GM21576 (cell line): ENCODE measurements around the gene ZNF526.

ENCODE experiments used
- ATAC-seq: cut with Tn5 transposase; IDR thresholded peaks from one replicate; pipeline ENCODE4 v1.9.1; 2021; ENCODE audit warnings: mild to moderate bottlenecking, moderate library complexity; ENCODE audit not compliant: unreplicated experiment

ZNF526 gene

DNA sequence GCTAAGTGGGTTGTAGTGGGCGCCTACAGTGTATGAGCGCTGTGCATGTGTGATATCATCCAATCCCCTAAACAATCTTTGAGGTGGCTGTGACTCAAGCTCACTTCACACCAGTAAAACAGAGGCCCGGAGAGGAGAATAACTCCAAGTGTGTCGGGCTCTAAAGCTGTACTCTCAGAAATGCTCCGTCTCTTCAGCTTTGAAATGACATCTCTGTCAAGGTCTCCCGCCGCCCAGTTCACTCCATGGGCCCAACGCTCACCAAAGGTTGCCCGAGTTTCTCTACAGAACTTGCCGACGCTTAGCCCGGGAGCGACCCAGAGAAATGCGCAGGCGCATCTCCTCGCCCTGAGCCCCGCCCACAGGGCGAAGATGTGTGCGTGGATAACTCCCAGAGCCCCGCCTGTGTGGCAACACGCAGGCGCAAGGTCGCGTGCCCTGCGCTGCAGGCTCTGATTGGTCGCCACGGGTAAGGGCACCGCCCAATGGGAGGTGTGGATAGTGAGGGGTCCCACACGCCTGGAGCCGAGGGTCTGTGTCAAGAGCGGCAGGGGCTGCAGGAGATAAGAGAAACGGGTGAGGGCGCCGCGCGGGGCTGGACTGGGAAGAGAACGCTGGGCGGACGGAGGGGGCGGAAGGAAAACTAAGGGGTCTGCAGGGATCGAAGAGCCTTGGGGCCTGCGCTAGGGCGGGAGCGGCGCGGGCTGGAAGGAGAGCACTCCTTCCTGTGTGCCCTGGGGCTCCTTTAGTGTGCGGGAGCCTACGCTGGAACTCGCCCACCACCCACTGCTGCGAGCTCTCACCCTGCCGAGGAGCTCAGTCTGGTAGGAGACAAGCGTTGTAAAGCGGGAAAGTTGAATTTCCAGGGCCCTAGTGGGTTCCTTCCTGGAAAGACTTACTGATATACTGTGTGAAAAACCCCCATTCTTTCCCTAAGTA lies at the start of gene ZNF526:
TSS of gene ZNF526 (plus strand) at position 501 of the 939 bp plus-strand sequence. CDS start 4,092 bp downstream, outside the sequence.
- ATAC-seq: peak; percentile 67

- ATAC-seq: no peak
Observed at GRCh38 chr19:42170715-42171114, 49.4 kb upstream of the ZNF526 start.

DNA sequence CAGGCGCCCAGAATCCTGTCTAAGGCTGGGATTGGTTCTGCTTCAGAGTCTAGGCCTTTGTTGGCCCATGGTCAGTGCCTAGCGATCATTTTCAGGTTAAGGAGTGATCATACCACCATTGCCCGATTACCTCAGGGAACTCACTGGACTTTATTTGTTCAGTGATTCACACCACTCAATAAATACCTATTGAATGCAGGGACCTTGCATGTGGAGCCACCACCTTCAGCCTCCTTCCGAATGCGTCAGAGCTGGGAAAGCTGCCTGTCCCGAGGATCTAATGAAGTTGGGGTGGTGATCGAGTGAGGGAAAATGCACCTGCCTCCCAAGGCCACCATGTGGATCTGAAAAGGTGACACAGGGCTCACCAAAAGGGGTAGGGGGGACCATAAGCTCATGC lies 47.9 kb upstream of the ZNF526 start:
- ATAC-seq: no peak

DNA sequence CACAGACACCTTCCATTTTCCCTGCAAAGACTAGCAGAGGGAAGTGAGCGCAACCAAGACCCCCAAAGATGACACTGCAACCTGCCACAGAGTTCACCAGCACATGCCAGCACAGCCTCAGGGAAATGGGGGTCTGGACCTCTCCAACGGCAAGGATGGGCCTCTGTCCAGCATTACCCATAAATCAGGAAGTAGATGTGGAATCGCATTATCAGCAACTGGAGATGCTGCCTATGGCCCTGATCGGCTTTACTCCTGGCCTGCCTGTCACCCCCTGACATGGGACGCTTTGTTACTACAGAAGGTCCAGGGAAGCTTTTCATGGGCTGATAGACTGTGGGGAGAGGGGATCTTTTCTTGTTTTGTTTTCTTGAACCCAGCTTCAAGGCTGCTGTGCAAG lies 46.4 kb upstream of the ZNF526 start:
- ATAC-seq: no peak

DNA sequence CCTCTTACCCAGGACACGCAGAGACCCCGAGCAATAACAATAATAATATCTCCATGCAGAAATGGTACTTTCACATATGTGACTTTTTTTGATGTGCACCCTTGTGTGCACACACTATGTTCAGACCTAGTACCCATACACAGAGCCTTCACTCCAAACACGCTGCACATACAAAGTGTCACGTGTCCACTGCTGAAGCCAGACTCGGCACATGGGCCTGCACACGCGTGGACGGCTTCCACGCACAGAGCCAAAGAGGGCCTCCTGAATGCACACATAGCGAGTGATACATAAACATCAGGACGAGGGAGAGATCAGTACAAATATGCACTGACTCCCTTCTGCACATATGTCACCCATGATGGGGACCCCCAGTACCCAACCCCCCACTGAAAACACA lies 45.9 kb upstream of the ZNF526 start:
- no peak for ATAC-seq

GRCh38 chr19:42174958-42175734 lies 45.0 kb upstream of the ZNF526 start:
- no peak for ATAC-seq

- no peak for ATAC-seq
Observed at GRCh38 chr19:42175952-42176648, 44.0 kb upstream of the ZNF526 start.

DNA sequence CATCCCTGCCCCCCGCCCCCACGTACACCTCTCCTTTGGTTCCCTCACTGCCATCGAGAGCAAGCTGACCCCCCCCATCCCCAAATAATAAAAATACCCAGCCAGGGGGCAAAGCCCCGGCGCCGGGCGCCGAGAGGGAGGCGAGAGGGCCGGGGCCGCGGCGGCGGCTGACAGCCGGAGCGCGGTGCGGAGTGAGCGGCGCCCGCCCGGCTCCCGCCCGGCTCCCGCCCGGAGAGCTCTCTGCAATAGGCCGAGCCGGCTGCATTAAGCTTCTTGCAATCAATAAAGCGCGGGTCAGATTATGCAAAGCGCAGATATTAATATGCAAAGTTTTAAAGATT lies 43.5 kb upstream of the ZNF526 start:
- no peak for ATAC-seq

DNA sequence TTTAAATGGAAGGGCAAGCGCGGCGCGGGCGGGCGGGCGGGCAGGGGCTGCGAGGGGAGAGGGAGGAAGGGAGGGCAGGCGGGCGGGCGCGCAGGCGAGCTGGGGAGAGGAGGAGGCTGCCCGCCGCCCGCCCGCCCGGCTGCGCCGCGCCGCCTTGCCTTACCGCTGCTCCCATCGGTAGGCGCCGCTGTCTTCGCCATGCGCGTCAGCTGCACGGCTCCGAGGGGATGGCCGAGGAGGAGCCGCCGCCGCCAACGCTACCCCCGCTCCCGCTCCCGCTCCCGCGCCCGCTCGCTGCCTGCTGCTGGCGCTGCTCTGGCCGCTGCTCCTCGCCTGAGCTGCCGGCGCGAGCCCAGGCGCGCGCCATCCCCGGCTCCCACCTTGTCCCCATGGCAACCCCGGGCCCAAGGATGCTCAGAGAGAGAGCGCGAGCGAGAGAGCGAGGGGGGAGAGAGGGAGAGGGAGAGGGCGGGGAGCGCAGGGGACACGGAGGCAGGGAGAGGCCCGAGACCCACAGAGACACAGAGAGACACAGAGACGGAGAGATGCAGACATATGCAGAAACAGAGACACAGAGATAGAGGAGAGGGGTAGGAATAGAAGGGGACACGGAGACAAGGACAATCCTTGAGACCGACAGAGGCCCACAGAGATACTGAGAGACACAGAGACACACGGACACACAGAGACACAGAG lies 43.0 kb upstream of the ZNF526 start:
- ATAC-seq: no peak

- no peak for ATAC-seq
Observed at GRCh38 chr19:42177686-42178019, 42.5 kb upstream of the ZNF526 start.

DNA sequence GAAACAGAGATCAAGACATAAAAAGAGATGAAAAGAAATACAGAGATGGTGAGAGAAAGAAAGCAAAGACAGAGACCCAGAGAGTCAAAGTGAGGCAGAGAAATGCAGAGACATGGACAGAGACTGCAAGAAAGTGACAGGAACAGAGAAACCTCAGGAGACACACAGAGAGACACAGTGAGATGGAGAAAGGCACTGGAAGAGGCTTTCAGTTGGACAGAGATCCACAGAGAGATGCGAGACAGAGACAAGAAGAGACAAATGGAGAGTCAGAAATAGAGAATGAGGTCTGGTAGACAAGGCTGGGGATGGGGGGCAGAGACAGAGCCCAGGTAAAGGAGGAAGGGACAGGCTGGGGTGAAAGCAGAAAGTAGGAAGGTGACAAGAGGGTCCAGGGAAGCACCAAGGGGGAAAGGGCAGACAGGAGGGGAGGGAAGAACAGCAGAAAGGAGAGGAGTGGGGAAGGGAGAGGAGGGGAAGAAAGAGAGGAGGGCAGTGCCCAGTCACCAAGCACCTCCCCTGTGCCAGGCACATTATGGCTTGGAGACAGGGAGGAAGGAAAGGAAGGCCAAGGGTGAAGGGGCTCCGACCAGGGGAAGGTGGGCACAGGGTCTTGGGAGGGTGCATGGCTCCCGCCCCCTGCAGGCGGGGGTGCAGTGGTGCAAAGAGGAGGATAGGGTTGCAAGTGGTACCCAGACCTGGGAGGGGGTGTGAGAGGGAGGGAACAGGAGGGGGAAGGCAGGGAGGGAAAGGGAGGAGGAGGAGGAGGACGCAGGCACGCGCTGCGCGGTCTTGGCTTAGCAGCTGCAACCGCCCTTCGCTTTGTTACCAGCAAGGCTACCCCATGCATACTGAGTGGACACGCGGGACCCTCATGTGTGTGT lies 41.1 kb upstream of the ZNF526 start:
- ATAC-seq: no peak

DNA sequence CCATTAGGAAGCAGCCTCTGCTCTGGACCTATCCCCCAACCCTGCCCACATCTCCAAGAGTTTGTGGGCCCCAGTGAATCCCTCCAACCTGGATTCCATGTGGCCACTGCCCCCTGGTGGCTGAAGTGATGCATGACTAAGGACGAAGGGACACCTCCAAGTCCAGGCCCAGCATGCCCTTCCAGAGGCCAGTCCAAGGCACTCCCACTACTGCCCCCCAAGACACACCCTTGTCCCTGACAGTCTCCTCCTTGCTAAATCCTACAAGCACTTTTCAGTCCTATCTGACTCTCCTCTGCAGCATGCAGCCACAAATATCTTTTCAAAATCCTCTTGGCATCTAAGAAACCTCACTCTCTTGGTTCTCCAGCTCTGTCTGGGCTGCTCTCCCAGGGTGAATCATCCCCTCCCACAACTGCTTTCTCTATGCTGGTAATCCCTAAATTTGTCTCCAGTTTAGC lies 35.7 kb upstream of the ZNF526 start:
- ATAC-seq: no peak

DNA sequence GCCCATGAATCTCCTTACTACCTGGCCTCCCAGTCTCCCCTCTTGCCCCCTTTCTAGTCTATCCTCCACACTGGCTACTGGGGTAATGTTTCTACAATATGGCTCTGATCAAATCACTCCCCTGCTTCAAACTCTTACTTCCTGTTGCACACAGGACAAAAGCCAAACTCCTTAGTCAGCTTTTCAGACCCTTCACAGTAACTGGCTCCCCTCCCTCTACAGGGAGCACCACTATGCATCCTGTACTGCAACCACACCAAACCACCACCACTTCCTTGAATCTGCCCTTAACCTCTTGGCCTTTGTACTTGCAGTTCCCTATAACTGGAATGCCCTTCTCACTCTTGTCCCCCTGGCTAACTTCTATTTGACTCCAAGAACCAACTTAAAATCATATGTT lies 34.8 kb upstream of the ZNF526 start:
- no peak for ATAC-seq

DNA sequence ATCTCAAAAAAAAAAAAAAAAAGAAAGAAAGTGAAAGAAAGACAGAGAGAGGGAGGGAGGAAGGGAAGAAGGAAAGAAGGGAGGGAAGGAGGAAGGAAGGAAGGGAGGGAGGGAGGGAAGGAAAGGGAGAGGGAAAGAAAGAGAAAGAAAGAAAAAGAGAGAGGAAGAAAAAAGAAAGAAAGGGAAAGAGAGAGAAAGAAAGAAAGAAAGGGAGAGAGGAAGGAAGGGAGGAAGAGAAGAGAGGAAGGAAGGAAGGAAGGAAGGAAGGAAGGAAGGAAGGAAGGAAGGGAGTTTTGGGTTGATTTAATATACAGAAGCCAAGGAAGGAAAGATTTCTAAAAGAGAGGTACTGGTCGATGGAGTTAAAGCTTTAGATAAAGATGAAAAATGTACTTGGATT lies 31.4 kb upstream of the ZNF526 start:
- no peak for ATAC-seq

DNA sequence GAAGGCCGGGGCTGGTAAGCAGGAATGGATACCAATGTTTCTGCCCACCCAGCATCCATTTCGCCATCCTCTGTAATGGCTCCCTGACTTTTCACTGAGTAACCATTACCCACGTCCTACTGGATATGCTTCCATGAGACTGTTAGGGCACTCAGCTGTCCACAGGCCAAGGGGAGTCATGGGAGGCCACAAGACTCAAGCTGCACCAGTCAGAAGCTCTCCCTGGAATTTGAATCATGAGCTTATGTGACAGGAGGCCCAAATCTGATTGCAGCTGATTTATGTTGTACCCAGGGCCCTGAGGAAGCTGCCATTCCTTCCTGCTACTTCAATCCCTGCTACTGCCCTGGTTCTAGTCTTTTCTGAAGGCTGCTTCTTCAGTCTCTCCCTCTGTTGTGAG lies 31.0 kb upstream of the ZNF526 start:
- no peak for ATAC-seq

GRCh38 chr19:42191330-42191729 lies 28.8 kb upstream of the ZNF526 start:
- no peak for ATAC-seq

- ATAC-seq: no peak
Observed at GRCh38 chr19:42191855-42192254, 28.3 kb upstream of the ZNF526 start.

DNA sequence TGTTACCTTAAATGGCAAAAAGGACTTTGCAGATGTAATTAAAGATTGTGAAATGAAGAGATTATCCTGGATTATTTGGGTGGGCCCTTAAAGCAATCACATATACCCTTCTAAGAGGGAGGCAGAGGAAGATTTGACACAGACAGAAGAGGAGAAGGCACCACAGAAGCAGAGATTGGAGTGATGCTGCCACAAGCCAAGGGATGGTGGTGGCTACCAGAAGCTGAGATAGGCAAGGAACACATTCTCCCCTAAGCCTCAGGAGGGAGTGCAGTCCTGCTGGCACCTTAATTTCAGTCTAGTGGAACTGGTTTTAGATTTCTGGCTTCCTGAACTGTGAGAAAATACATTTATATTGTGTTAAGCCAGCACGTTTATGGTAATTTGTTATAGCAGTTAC lies 26.8 kb upstream of the ZNF526 start:
- no peak for ATAC-seq

- no peak for ATAC-seq
Observed at GRCh38 chr19:42193706-42194105, 26.4 kb upstream of the ZNF526 start.
